ENCODE data around the gene RAB28.

RAB28 gene

DNA sequence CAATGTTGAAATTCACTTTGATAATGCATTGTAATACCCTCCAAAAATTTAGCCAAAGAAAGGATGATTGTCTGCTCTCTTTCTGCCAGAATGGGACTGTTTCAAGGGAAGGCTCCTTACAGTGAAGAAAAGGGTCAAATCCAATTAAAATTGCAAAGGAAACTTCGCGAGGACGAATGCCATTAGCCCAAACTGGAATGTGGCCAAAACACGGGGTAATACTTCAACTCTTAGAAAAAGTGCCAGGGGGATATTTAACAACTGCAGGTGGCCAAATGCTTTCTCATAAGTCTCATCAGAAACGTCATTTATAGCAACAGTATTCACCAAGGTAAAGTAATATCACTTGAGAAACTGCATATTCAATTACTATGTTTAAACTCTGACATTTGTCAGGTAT lies 31.1 kb upstream of the RAB28 start:
- Histone ChIP-seq H3K4me2 (ENCODE audit: low read depth, low read length, poor library complexity, severe bottlenecking) (no peak overlapping the region), H3K9ac (ENCODE audit: low read length) (no peak overlapping the region), H3K9me2 (replicated peaks; ENCODE audit: insufficient read depth, low read length) (no peaks in the 10 kb centered on the region), H2AFZ (ENCODE audit: low read depth, low read length, severe bottlenecking) (no peak overlapping the region), H3F3A (ENCODE audit: insufficient read depth) (no peaks in the 10 kb centered on the region), H3K9me3 (ENCODE audit: insufficient read depth, low read length) (no peaks in the 10 kb centered on the region), H3K36me3 (ENCODE audit: low read length) (no peaks in the 10 kb centered on the region), H4K20me1 (ENCODE audit: low read depth, low read length) (no peaks in the 10 kb centered on the region), H3K79me2 (ENCODE audit: insufficient read depth, low read length) (no peaks in the 10 kb centered on the region), H3K27ac (ENCODE audit: low read depth, low read length) (no peak overlapping the region), H3K27me3 (ENCODE audit: low read length) (no peaks in the 10 kb centered on the region), H3K4me3 (ENCODE audit: insufficient read depth, low read length, poor library complexity, severe bottlenecking) (no peak overlapping the region)
- TF ChIP-seq CTCF (IDR thresholded peaks at IDR 0.05; ENCODE audit: insufficient read depth, low read length, poor library complexity, severe bottlenecking) (no peak), EZH2phosphoT487 (conservative IDR thresholded peaks at IDR 0.05; ENCODE audit: low read length) (no peak)

DNA sequence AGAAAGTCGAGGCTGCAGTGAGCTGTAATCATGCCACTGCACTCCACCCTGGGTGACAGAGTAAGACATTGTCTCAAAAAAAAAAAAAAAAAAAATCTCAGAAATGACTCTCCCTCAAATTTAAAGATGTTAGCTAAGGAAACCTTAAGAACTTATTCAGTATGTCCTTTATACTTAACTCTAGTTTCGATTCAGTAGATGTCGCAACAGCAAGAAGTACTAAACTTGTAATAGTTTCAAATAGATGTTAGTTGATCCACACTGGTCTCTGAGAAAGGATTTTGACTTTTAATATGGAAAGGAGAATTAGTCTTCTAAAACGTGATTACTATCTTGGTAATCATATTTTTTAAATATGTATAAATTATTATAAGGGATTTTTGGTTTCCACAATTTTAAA lies 30.6 kb upstream of the RAB28 start:
- H3F3A ChIP-seq (ENCODE audit: insufficient read depth): no peaks in the 10 kb centered on the region
- H4K20me1 ChIP-seq (ENCODE audit: low read depth, low read length): no peaks in the 10 kb centered on the region
- H3K27me3 ChIP-seq (ENCODE audit: low read length): no peaks in the 10 kb centered on the region
- H3K9ac ChIP-seq (ENCODE audit: low read length): no peak overlapping the region
- no peaks in the 10 kb centered on the region for H3K79me2 ChIP-seq (ENCODE audit: insufficient read depth, low read length)
- no peaks in the 10 kb centered on the region for H3K9me3 ChIP-seq (ENCODE audit: insufficient read depth, low read length)
- H3K36me3 ChIP-seq (ENCODE audit: low read length): no peaks in the 10 kb centered on the region
- no peak overlapping the region for H3K4me2 ChIP-seq (ENCODE audit: low read depth, low read length, poor library complexity, severe bottlenecking)
- no peak overlapping the region for H3K4me3 ChIP-seq (ENCODE audit: insufficient read depth, low read length, poor library complexity, severe bottlenecking)
- no peak overlapping the region for H2AFZ ChIP-seq (ENCODE audit: low read depth, low read length, severe bottlenecking)
- no peaks in the 10 kb centered on the region for H3K9me2 ChIP-seq (replicated peaks; ENCODE audit: insufficient read depth, low read length)
- TF ChIP-seq CTCF (IDR thresholded peaks at IDR 0.05; ENCODE audit: insufficient read depth, low read length, poor library complexity, severe bottlenecking) (no peak), EZH2phosphoT487 (conservative IDR thresholded peaks at IDR 0.05; ENCODE audit: low read length) (no peak)
- H3K27ac ChIP-seq (ENCODE audit: low read depth, low read length): no peak overlapping the region

GRCh38 chr4:13511101-13511500 lies 27.0 kb upstream of the RAB28 start:
- no peaks in the 10 kb centered on the region for H3K36me3 ChIP-seq (ENCODE audit: low read length)
- no peak overlapping the region for H2AFZ ChIP-seq (ENCODE audit: low read depth, low read length, severe bottlenecking)
- no peaks in the 10 kb centered on the region for H4K20me1 ChIP-seq (ENCODE audit: low read depth, low read length)
- no peaks in the 10 kb centered on the region for H3K79me2 ChIP-seq (ENCODE audit: insufficient read depth, low read length)
- H3K27me3 ChIP-seq (ENCODE audit: low read length): no peaks in the 10 kb centered on the region
- no peaks in the 10 kb centered on the region for H3F3A ChIP-seq (ENCODE audit: insufficient read depth)
- TF ChIP-seq EZH2phosphoT487 (conservative IDR thresholded peaks at IDR 0.05; ENCODE audit: low read length) (no peak), CTCF (IDR thresholded peaks at IDR 0.05; ENCODE audit: insufficient read depth, low read length, poor library complexity, severe bottlenecking) (no peak)
- no peak overlapping the region for H3K9ac ChIP-seq (ENCODE audit: low read length)
- H3K27ac ChIP-seq (ENCODE audit: low read depth, low read length): no peak overlapping the region
- no peaks in the 10 kb centered on the region for H3K9me3 ChIP-seq (ENCODE audit: insufficient read depth, low read length)
- H3K4me2 ChIP-seq (ENCODE audit: low read depth, low read length, poor library complexity, severe bottlenecking): no peak overlapping the region
- H3K4me3 ChIP-seq (ENCODE audit: insufficient read depth, low read length, poor library complexity, severe bottlenecking): no peak overlapping the region
- no peaks in the 10 kb centered on the region for H3K9me2 ChIP-seq (replicated peaks; ENCODE audit: insufficient read depth, low read length)

- no peaks in the 10 kb centered on the region for H3K36me3 ChIP-seq (ENCODE audit: low read length)
- TF ChIP-seq EZH2phosphoT487 (conservative IDR thresholded peaks at IDR 0.05; ENCODE audit: low read length): no peak
- TF ChIP-seq CTCF (IDR thresholded peaks at IDR 0.05; ENCODE audit: insufficient read depth, low read length, poor library complexity, severe bottlenecking): no peak
- H3K4me3 ChIP-seq (ENCODE audit: insufficient read depth, low read length, poor library complexity, severe bottlenecking): no peak overlapping the region
- H3K9me2 ChIP-seq (replicated peaks; ENCODE audit: insufficient read depth, low read length): no peaks in the 10 kb centered on the region
- H3K27me3 ChIP-seq (ENCODE audit: low read length): no peaks in the 10 kb centered on the region
- no peak overlapping the region for H3K27ac ChIP-seq (ENCODE audit: low read depth, low read length)
- no peaks in the 10 kb centered on the region for H4K20me1 ChIP-seq (ENCODE audit: low read depth, low read length)
- no peak overlapping the region for H3K9ac ChIP-seq (ENCODE audit: low read length)
- H3K4me2 ChIP-seq (ENCODE audit: low read depth, low read length, poor library complexity, severe bottlenecking): no peak overlapping the region
- no peaks in the 10 kb centered on the region for H3F3A ChIP-seq (ENCODE audit: insufficient read depth)
- no peaks in the 10 kb centered on the region for H3K79me2 ChIP-seq (ENCODE audit: insufficient read depth, low read length)
- H3K9me3 ChIP-seq (ENCODE audit: insufficient read depth, low read length): no peaks in the 10 kb centered on the region
- no peak overlapping the region for H2AFZ ChIP-seq (ENCODE audit: low read depth, low read length, severe bottlenecking)
Measured at GRCh38 chr4:13509442-13509841, 25.3 kb upstream of the RAB28 start.
